GM12878 (cell line): ENCODE results near the gene LAMA2. TPM values are rescaled to one million over a fixed set of nuclear protein-coding genes. Genes with fewer than 3 reads are reported as not detected.

Experiments
- ATAC-seq: fragments of 200-7000 bp; cut with Tn5 transposase; 3 replicates; pipeline ENCODE4 v1.9.1; 2020; ENCODE audit warnings: mild to moderate bottlenecking, moderate library complexity
- BruUV-seq: library from RNA; stranded (reverse); fragments of 400-500 nt; replicated peaks from 2 replicates; lab custom pipeline; 2021; lab: Mats Ljungman, UMichigan
- CTCF ChIA-PET: fragments of 300-600 bp; sonication (Branson Sonifier 250); formaldehyde crosslinking; extraction: SDS; loops from one replicate; lab custom pipeline; 2021; ENCODE audit warnings: inconsistent platforms; lab: Yijun Ruan, JAX
- POLR2A ChIA-PET: fragments of 350-600 bp; formaldehyde crosslinking; extraction: SDS; loops from one replicate; lab custom pipeline; 2021; ENCODE audit warnings: inconsistent platforms; lab: Charles Lee
- RAD21 ChIA-PET: fragments of 300-600 bp; sonication (Branson Sonifier 250); formaldehyde crosslinking; loops from one replicate; lab custom pipeline; 2023; ENCODE audit warnings: antibody characterized with exemption; ENCODE audit not compliant: unreplicated experiment; lab: Charles Lee
- SMC1A ChIA-PET: fragments of 300-600 bp; sonication (Branson Sonifier 250); formaldehyde crosslinking; loops from one replicate; lab custom pipeline; 2023; ENCODE audit not compliant: unreplicated experiment, uncharacterized antibody; lab: Charles Lee
- DNase-seq: peaks from one replicate; pipeline ENCODE4 v3.0.0-alpha.2; 2011; ENCODE audit warnings: low read depth, low spot score
- FAIRE-seq: peaks from 3 replicates; lab custom pipeline; 2011; peaks lifted over from hg19 to GRCh38; lab: Jason Lieb, UNC
- H2AFZ ChIP-seq: 2 replicates; pipeline ENCODE4 v1.6.0; 2011; ENCODE audit warnings: low read depth, low read length, control low read depth; ENCODE audit not compliant: control insufficient read depth
- H3K27ac ChIP-seq: 2 replicates; pipeline ENCODE4 v1.5.1; 2011; ENCODE audit warnings: control low read depth; ENCODE audit not compliant: control insufficient read depth, insufficient read depth
- H3K27me3 ChIP-seq, 2 experiments: replicated peaks in 1 of 2; 2 replicates each; pipeline versions ENCODE4 v1.6.0 to v1.6.1; 2011; ENCODE audit warnings: low read length in 1 of 2; ENCODE audit not compliant: control insufficient read depth in 2 of 2, insufficient read depth in 2 of 2
- H3K36me3 ChIP-seq, 2 experiments: 2 replicates each; pipeline ENCODE4 v1.5.1; 2011; ENCODE audit warnings: low read length in 1 of 2; ENCODE audit not compliant: control insufficient read depth in 2 of 2, insufficient read depth in 2 of 2
- H3K4me1 ChIP-seq: 2 replicates; pipeline ENCODE4 v1.6.1; 2011; ENCODE audit warnings: mild to moderate bottlenecking, low read length, moderate library complexity, mixed read lengths; ENCODE audit not compliant: control insufficient read depth, insufficient read depth
- H3K4me2 ChIP-seq: 2 replicates; pipeline ENCODE4 v1.6.0; 2011; ENCODE audit warnings: control low read depth; ENCODE audit not compliant: control insufficient read depth, insufficient read depth
- H3K4me3 ChIP-seq: fragments of 200-600 bp; sonication (generic); 2 replicates; pipeline ENCODE4 v1.5.1; 2016
- H3K79me2 ChIP-seq: 2 replicates; pipeline ENCODE4 v1.6.0; 2011; ENCODE audit warnings: low read length; ENCODE audit not compliant: control insufficient read depth, insufficient read depth
- H3K9ac ChIP-seq: 2 replicates; pipeline ENCODE4 v1.8.0; 2011; ENCODE audit warnings: low read length, control low read depth, mixed read lengths; ENCODE audit not compliant: control insufficient read depth, insufficient read depth
- H3K9me3 ChIP-seq: replicated peaks from 3 replicates; pipeline ENCODE4 v1.5.1; 2011; ENCODE audit warnings: mild to moderate bottlenecking, low read length; ENCODE audit not compliant: control insufficient read depth, insufficient read depth
- H4K20me1 ChIP-seq: 2 replicates; pipeline ENCODE4 v1.6.0; 2011; ENCODE audit not compliant: control insufficient read depth, insufficient read depth
- BACH1 ChIP-seq: fragments of 450-650 bp; IDR thresholded peaks from 2 replicates; pipeline ENCODE4 v1.6.1; 2017; ENCODE audit warnings: mild to moderate bottlenecking, borderline replicate concordance
- BRCA1 ChIP-seq: IDR thresholded peaks from 2 replicates; pipeline ENCODE4 v1.6.1; 2011; ENCODE audit warnings: low read depth, low read length, improper control_type of control experiment
- DPF2 ChIP-seq: fragments of 450-650 bp; IDR thresholded peaks from 2 replicates; pipeline ENCODE4 v1.6.1; 2017; ENCODE audit warnings: mild to moderate bottlenecking
- EED ChIP-seq: sonication (generic); IDR thresholded peaks from 2 replicates; pipeline ENCODE4 v1.6.1; 2016; ENCODE audit warnings: antibody characterized with exemption, low read depth
- FOS ChIP-seq: IDR thresholded peaks from 3 replicates; pipeline ENCODE4 v1.6.1; 2011; ENCODE audit warnings: borderline replicate concordance; ENCODE audit not compliant: insufficient read length; ENCODE audit errors: extremely low read depth
- REST ChIP-seq: IDR thresholded peaks from 2 replicates; pipeline ENCODE4 v1.6.1; 2012; ENCODE audit warnings: mild to moderate bottlenecking, low read depth, low read length
- SREBF2 ChIP-seq: IDR thresholded peaks from 2 replicates; pipeline ENCODE4 v1.6.1; 2012; ENCODE audit warnings: mild to moderate bottlenecking, low read length
- WGBS: methylation state at CpG from one replicate; pipeline ENCODE4 v1.1.6; 2016; ENCODE audit warnings: low lambda C conversion rate; ENCODE audit not compliant: insufficient replicate concordance, insufficient coverage; ENCODE audit errors: missing lambda C conversion rate; 5-methylcytosine and 5-hydroxymethylcytosine counted together
- in situ Hi-C: fragments of 300-500 bp; cut with MboI; formaldehyde crosslinking; loops from 9 replicates; pipeline ENCODE4 v1.14.3; 2018; ENCODE audit warnings: mixed read lengths
- intact Hi-C: fragments of 100-400 bp; cut with micrococcal nuclease; formaldehyde crosslinking; loops from one replicate; pipeline ENCODE4 v1.14.2; 2022; ENCODE audit not compliant: unreplicated experiment
- polyA plus RNA-seq, 11 experiments: library from polyadenylated mRNA; depleted of rRNA in 4 of 11; unstranded in 6 of 11; stranded (reverse) in 5 of 11; fragments of >200 nt; fragmentation: Nextera tagmentation in 4 of 11; fragmentation: Illumina TruSeq in 1 of 11; extraction: Ambion mirVana in 4 of 11; extraction: Trizol in 1 of 11; gene quantifications; 1 replicate in 1 of 11; 2 replicates in 10 of 11; pipeline versions ENCODE4 v1.2.1 to v1.2.3, GENCODE V29; 2011 to 2016; ENCODE audit warnings: inconsistent platforms in 2 of 11, missing spikeins in 2 of 11, low read depth in 1 of 11
- total RNA-seq, 4 experiments: library from RNA; depleted of rRNA in 3 of 4; stranded (reverse); fragments of >200 nt in 3 of 4; fragmentation: Illumina TruSeq in 1 of 4; extraction: Trizol in 1 of 4; gene quantifications; 2 replicates each; pipeline versions ENCODE4 v1.2.1 to v1.2.3, GENCODE V29; 2013 to 2021
- TF ChIP-seq, protein P1 (sequence below): fragments of 450-650 bp; IDR thresholded peaks from 2 replicates; pipeline ENCODE4 v1.6.1; 2014; ENCODE audit warnings: mild to moderate bottlenecking
- TF ChIP-seq, protein P2 (sequence below): fragments of 450-650 bp; IDR thresholded peaks from 2 replicates; pipeline ENCODE4 v1.6.1; 2016; ENCODE audit warnings: mild to moderate bottlenecking, moderate library complexity, borderline replicate concordance
- TF ChIP-seq, protein P3 (sequence below): fragments of 450-650 bp; IDR thresholded peaks from 2 replicates; pipeline ENCODE4 v1.6.1; 2017; ENCODE audit warnings: borderline replicate concordance

Gene LAMA2
- total and polyA plus RNA-seq, 10 of the 15 experiments (the other 5 are each of a cell fraction or from before 2014, with no cell fraction given): 0.04 to 2.0 (median 0.37) TPM; not detected in 1

DNA sequence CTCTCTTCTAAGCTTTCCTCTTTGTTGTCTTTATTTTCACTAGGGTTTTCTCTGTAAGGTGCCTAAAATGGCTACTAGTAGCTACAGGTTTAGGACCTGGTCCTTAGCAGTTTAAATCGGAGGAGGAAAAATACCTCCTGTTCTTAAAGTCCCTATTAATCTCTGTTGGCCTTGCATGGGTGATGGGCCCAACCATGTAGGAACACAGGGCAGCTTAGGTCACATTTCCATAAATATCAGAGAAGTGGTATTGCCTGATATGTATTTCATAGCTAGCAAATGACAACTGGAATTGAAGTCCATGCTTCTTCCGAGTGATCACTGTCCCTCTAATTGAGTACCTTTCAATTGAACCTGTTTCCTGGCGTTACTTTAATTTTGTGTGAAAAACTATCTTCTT is 70.0 kb downstream of the LAMA2 start:
- no peak overlapping the region for H3K27ac ChIP-seq
- POLR2A ChIA-PET: no interaction called here
- 26% methylated on average over 3 of the region's 3 CpGs for WGBS

More for the DNA sequence above, 70.0 kb downstream of the LAMA2 start:
- ATAC-seq (no peak), FAIRE-seq (no peak), DNase-seq (no peak)
- no peak overlapping the region for H2AFZ ChIP-seq
- H3K4me1 ChIP-seq: no peaks in the 10 kb centered on the region
- intact Hi-C loops (no loop called here), in situ Hi-C loops (no loop called here)
- no peaks in the 10 kb centered on the region for H3K9me3 ChIP-seq
- no TSS peak for BruUV-seq
- RAD21 ChIA-PET: no interaction called here
- CTCF ChIA-PET: interaction anchor here (0.6 kb wide), 1 partner anchor 261 kb away, joined by 3 read pairs; no protein-coding TSS in a partner anchor
- H3K4me3 ChIP-seq: no peak overlapping the region
- no peak overlapping the region for H3K4me2 ChIP-seq
- no peaks in the 10 kb centered on the region for H3K79me2 ChIP-seq
- H4K20me1 ChIP-seq: no peaks in the 10 kb centered on the region
- H3K9ac ChIP-seq: no peak overlapping the region
- SMC1A ChIA-PET: interaction anchor here (1.0 kb wide), 1 partner anchor 10 kb away, joined by 3 read pairs; no protein-coding TSS in a partner anchor
- no peaks in the 10 kb centered on the region for H3K36me3 ChIP-seq
- TF ChIP-seq, protein P1, sequence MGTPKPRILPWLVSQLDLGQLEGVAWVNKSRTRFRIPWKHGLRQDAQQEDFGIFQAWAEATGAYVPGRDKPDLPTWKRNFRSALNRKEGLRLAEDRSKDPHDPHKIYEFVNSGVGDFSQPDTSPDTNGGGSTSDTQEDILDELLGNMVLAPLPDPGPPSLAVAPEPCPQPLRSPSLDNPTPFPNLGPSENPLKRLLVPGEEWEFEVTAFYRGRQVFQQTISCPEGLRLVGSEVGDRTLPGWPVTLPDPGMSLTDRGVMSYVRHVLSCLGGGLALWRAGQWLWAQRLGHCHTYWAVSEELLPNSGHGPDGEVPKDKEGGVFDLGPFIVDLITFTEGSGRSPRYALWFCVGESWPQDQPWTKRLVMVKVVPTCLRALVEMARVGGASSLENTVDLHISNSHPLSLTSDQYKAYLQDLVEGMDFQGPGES: no peak
- TF ChIP-seq, protein P2, sequence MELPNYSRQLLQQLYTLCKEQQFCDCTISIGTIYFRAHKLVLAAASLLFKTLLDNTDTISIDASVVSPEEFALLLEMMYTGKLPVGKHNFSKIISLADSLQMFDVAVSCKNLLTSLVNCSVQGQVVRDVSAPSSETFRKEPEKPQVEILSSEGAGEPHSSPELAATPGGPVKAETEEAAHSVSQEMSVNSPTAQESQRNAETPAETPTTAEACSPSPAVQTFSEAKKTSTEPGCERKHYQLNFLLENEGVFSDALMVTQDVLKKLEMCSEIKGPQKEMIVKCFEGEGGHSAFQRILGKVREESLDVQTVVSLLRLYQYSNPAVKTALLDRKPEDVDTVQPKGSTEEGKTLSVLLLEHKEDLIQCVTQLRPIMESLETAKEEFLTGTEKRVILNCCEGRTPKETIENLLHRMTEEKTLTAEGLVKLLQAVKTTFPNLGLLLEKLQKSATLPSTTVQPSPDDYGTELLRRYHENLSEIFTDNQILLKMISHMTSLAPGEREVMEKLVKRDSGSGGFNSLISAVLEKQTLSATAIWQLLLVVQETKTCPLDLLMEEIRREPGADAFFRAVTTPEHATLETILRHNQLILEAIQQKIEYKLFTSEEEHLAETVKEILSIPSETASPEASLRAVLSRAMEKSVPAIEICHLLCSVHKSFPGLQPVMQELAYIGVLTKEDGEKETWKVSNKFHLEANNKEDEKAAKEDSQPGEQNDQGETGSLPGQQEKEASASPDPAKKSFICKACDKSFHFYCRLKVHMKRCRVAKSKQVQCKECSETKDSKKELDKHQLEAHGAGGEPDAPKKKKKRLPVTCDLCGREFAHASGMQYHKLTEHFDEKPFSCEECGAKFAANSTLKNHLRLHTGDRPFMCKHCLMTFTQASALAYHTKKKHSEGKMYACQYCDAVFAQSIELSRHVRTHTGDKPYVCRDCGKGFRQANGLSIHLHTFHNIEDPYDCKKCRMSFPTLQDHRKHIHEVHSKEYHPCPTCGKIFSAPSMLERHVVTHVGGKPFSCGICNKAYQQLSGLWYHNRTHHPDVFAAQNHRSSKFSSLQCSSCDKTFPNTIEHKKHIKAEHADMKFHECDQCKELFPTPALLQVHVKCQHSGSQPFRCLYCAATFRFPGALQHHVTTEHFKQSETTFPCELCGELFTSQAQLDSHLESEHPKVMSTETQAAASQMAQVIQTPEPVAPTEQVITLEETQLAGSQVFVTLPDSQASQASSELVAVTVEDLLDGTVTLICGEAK: no peak
- TF ChIP-seq FOS (no peak), BACH1 (no peak), REST (no peak), BRCA1 (no peak), DPF2 (no peak), EED (no peak), SREBF2 (no peak)
- TF ChIP-seq, protein P3, sequence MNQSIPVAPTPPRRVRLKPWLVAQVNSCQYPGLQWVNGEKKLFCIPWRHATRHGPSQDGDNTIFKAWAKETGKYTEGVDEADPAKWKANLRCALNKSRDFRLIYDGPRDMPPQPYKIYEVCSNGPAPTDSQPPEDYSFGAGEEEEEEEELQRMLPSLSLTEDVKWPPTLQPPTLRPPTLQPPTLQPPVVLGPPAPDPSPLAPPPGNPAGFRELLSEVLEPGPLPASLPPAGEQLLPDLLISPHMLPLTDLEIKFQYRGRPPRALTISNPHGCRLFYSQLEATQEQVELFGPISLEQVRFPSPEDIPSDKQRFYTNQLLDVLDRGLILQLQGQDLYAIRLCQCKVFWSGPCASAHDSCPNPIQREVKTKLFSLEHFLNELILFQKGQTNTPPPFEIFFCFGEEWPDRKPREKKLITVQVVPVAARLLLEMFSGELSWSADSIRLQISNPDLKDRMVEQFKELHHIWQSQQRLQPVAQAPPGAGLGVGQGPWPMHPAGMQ: no peak
- no peaks in the 10 kb centered on the region for H3K27me3 ChIP-seq
